ENCODE data around the gene PCDHAC1. TPM values are rescaled to one million over a fixed set of nuclear protein-coding genes. Genes with fewer than 3 reads are reported as not detected.

PCDHAC1 gene
- total and polyA plus RNA-seq, 9 of the 15 experiments (the other 6 are each of a cell fraction or from before 2014, with no cell fraction given) = not detected

DNA sequence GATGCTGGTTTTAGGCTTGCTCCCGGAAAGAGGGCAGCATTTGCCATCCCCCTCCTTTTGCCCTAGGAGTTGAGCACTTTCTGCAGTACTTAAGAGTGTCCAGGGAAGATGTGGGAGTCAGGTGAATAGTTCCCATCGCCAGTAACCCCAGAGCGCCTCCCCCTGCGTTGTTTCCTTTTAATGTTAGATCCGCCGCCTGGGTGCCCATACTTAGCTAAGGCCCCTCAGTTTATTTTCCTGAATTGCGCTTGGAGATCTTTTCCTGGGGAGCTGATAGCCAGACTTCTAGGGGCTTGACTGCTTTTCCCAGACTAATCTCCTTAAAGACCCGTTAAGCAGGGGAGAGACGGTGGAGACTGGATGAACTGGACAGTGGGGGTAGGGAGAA lies 39.8 kb downstream of the PCDHAC1 start:
- ATAC-seq (no peak), DNase-seq (ENCODE audit: extremely low read depth in 1 of 4, low spot score in 3 of 4) (no peak), FAIRE-seq (no peak)
- intact Hi-C loops (cut with micrococcal nuclease) (no loop called here), in situ Hi-C loops (cut with MboI) (no loop called here)
- ChIA-PET CTCF (ENCODE audit: low intra/inter-chr PET ratio) (no interaction called here), POLR2A (no interaction called here)
- WGBS (ENCODE audit: insufficient coverage, low coverage, missing lambda C conversion rate) = under 1% methylated on average over 9 of the region's 9 CpGs
- Histone ChIP-seq H3K9me1 (ENCODE audit: control insufficient read depth, insufficient read depth, low read length) (no peaks in the 10 kb centered on the region), H3K4me3 (no peak overlapping the region), H3K9ac (ENCODE audit: insufficient read depth in 1 of 2, low read depth in 2 of 2, low read length in 2 of 2) (no peak overlapping the region), H3K4me1 (replicated peaks in 1 of 2; ENCODE audit: control insufficient read depth in 2 of 2, insufficient read depth in 2 of 2, low read length in 2 of 2) (no peaks in the 10 kb centered on the region; a peak in 1 of 5 replicates), H3K36me3 (ENCODE audit: control insufficient read depth, insufficient read depth, low read length) (no peaks in the 10 kb centered on the region), H3K4me2 (ENCODE audit: insufficient read depth, low read length) (no peak overlapping the region), H3K79me2 (ENCODE audit: control insufficient read depth, insufficient read depth, low read length) (no peaks in the 10 kb centered on the region), H2AFZ (ENCODE audit: low read depth, low read length) (no peak overlapping the region), H4K20me1 (replicated peaks; ENCODE audit: control insufficient read depth, insufficient read depth, low read length) (no peaks in the 10 kb centered on the region), H3K9me3 (replicated peaks; ENCODE audit: control insufficient read depth, insufficient read depth, low read depth, low read length) (no peaks in the 10 kb centered on the region), H3K27ac (ENCODE audit: extremely low read depth, low read depth, low read length) (no peak overlapping the region), H3K27me3 (ENCODE audit: control insufficient read depth in 2 of 2, insufficient read depth in 2 of 2, low read length in 2 of 2) (peaks cover 0 to 11% of the 10 kb centered on the region in 2 experiments; a peak in 2 of 5 replicates)
- BruUV-seq (replicated peaks) = no TSS peak
- no peak for TF ChIP-seq NCOA2 (IDR thresholded peaks at IDR 0.05; ENCODE audit: partially characterized antibody in 2 of 2)
- TF ChIP-seq ATF7 (IDR thresholded peaks at IDR 0.05) = no peak
- no peak for TF ChIP-seq NONO (IDR thresholded peaks at IDR 0.05; ENCODE audit: low read depth in 2 of 2, low read length in 1 of 2)
- TF ChIP-seq FOXK1 (CRISPR knock-in tag; IDR thresholded peaks at IDR 0.05; ENCODE audit: borderline replicate concordance) = no peak
- TF ChIP-seq CEBPG (CRISPR knock-in tag; IDR thresholded peaks at IDR 0.05) = no peak
- TF ChIP-seq CEBPG (tag; conservative IDR thresholded peaks at IDR 0.05 in 1 of 2, IDR thresholded peaks at IDR 0.05 in 1 of 2) = no peak
- no peak for TF ChIP-seq ZNF445 (CRISPR knock-in tag; IDR thresholded peaks at IDR 0.05; ENCODE audit: low read depth)
- TF ChIP-seq CBX5 (IDR thresholded peaks at IDR 0.05; ENCODE audit: borderline replicate concordance, low read depth) = no peak
- TF ChIP-seq FOXA3 (CRISPR knock-in tag; conservative IDR thresholded peaks at IDR 0.05 in 1 of 2, IDR thresholded peaks at IDR 0.05 in 1 of 2) = no peak
- no peak for TF ChIP-seq MCM3 (IDR thresholded peaks at IDR 0.05)
- no peak for TF ChIP-seq POLR3G (IDR thresholded peaks at IDR 0.05; ENCODE audit: extremely low read depth, insufficient read length, insufficient replicate concordance)
- TF ChIP-seq ZNF408 (CRISPR knock-in tag; IDR thresholded peaks at IDR 0.05; ENCODE audit: low read depth) = no peak
- no peak for TF ChIP-seq ZNF589 (CRISPR knock-in tag; IDR thresholded peaks at IDR 0.05; ENCODE audit: low read depth)
- no peak for TF ChIP-seq ZNF584 (CRISPR knock-in tag; IDR thresholded peaks at IDR 0.05; ENCODE audit: low read depth)
- no peak for TF ChIP-seq ZBTB49 (CRISPR knock-in tag; IDR thresholded peaks at IDR 0.05; ENCODE audit: borderline replicate concordance)
- TF ChIP-seq, protein P1, sequence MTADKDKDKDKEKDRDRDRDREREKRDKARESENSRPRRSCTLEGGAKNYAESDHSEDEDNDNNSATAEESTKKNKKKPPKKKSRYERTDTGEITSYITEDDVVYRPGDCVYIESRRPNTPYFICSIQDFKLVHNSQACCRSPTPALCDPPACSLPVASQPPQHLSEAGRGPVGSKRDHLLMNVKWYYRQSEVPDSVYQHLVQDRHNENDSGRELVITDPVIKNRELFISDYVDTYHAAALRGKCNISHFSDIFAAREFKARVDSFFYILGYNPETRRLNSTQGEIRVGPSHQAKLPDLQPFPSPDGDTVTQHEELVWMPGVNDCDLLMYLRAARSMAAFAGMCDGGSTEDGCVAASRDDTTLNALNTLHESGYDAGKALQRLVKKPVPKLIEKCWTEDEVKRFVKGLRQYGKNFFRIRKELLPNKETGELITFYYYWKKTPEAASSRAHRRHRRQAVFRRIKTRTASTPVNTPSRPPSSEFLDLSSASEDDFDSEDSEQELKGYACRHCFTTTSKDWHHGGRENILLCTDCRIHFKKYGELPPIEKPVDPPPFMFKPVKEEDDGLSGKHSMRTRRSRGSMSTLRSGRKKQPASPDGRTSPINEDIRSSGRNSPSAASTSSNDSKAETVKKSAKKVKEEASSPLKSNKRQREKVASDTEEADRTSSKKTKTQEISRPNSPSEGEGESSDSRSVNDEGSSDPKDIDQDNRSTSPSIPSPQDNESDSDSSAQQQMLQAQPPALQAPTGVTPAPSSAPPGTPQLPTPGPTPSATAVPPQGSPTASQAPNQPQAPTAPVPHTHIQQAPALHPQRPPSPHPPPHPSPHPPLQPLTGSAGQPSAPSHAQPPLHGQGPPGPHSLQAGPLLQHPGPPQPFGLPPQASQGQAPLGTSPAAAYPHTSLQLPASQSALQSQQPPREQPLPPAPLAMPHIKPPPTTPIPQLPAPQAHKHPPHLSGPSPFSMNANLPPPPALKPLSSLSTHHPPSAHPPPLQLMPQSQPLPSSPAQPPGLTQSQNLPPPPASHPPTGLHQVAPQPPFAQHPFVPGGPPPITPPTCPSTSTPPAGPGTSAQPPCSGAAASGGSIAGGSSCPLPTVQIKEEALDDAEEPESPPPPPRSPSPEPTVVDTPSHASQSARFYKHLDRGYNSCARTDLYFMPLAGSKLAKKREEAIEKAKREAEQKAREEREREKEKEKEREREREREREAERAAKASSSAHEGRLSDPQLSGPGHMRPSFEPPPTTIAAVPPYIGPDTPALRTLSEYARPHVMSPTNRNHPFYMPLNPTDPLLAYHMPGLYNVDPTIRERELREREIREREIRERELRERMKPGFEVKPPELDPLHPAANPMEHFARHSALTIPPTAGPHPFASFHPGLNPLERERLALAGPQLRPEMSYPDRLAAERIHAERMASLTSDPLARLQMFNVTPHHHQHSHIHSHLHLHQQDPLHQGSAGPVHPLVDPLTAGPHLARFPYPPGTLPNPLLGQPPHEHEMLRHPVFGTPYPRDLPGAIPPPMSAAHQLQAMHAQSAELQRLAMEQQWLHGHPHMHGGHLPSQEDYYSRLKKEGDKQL (CRISPR knock-in tag; IDR thresholded peaks at IDR 0.05; ENCODE audit: borderline replicate concordance) = no peak
